Body of pancreas (tissue), 4 donors: ENCODE measurements around the gene FAM117A.

Experiments used
- POLR2A ChIP-seq, 3 donors: fragments of 450-650 bp; IDR thresholded peaks; one replicate each; pipeline ENCODE4 v1.6.1; 2016; ENCODE audit warnings: antibody characterized with exemption in 3 of 3, mild to moderate bottlenecking in 2 of 3
- TF ChIP-seq, protein P1 (sequence below), 7 experiments: fragments of 450-650 bp in 4 of 7; fragments of 200-600 bp in 3 of 7; sonication (generic) in 3 of 7; IDR thresholded peaks; one replicate each; pipeline ENCODE4 v1.5.1; 2016 to 2019; ENCODE audit warnings: antibody characterized with exemption in 7 of 7

DNA sequence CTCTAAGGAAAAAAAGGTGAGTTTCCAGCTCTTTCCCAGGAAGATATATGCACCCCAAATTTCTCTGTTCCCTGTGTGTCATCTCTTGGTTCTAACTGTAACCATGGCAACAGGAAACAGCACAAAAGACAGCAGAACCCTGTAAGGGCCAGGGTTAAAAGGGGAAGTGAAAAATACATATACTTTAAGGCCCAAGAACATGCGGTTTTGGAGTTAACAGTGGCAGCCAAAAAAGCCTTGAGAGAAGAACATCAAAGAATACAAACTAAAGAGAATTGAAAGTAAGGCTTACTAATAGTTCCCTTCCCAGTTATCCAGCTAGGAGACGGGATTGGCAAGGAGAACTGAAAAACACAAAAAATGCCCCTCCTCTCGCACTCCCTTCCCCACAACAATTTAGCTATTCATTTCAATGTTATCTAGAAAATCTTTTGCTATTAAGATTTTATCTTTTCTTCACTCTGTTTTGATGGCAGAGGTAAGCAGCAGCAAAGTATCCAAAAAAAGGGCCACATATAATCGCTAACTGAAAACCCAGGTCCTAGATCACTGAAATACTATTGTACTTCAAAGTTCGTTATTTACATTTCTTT, 87.6 kb downstream of the FAM117A start:
- TF ChIP-seq, protein P1, sequence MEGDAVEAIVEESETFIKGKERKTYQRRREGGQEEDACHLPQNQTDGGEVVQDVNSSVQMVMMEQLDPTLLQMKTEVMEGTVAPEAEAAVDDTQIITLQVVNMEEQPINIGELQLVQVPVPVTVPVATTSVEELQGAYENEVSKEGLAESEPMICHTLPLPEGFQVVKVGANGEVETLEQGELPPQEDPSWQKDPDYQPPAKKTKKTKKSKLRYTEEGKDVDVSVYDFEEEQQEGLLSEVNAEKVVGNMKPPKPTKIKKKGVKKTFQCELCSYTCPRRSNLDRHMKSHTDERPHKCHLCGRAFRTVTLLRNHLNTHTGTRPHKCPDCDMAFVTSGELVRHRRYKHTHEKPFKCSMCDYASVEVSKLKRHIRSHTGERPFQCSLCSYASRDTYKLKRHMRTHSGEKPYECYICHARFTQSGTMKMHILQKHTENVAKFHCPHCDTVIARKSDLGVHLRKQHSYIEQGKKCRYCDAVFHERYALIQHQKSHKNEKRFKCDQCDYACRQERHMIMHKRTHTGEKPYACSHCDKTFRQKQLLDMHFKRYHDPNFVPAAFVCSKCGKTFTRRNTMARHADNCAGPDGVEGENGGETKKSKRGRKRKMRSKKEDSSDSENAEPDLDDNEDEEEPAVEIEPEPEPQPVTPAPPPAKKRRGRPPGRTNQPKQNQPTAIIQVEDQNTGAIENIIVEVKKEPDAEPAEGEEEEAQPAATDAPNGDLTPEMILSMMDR (IDR thresholded peaks at IDR 0.05): no peak
- TF ChIP-seq POLR2A (IDR thresholded peaks at IDR 0.05): no peak
